LoVo (cell line): ENCODE measurements around the gene R3HDM2.
"Not testable (repeated sequence)": the region's sequence is repeated elsewhere in the genome, so short reads cannot be mapped to it uniquely, and the experiment has no call there.

ENCODE experiments used
- DNase-seq: peaks from one replicate; pipeline ENCODE4 v3.0.0-alpha.2; 2016; ENCODE audit warnings: low spot score

The R3HDM2 gene

GRCh38 chr12:57426948-57427347, 3.9 kb downstream of the R3HDM2 start:
- DNase-seq: not testable (repeated sequence)

DNA sequence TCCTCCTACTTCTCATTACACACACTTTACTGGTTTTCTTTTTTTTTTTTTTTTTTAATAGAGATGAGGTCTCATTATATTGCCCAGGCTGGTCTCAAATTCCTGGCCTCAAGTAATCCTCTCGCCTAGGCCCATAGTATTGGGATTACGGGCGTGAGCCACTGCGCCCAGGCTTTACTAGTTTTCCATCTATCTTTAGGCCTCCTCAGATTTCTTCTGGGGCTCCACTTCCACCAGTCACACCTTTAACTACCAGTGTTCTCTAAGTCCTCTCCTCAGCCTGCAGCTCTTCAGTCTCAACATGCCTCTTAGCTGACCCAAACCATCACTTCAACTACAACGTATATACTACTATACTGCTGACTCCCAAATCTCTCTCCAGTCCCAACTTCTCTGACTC, 10.4 kb downstream of the R3HDM2 start:
- no peak for DNase-seq

DNA sequence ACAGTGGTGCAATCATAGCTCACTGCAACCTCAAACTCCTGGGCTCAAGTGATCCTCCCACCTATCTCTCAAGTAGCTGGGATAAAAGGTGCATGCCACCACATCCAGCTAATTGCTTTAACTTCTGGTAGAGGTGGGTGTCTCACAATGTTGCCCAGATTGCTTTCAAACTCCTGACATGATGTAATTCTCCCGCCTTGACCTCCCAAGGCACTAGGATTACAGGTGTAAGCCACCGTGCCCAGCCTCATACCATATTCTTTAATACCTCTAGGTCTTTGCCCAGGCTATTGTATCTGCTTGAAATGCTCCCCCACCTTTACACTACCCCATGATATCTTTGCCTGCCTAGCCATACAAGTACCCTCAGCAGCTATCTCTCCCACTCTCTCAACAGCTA, 11.3 kb downstream of the R3HDM2 start:
- DNase-seq: no peak

DNA sequence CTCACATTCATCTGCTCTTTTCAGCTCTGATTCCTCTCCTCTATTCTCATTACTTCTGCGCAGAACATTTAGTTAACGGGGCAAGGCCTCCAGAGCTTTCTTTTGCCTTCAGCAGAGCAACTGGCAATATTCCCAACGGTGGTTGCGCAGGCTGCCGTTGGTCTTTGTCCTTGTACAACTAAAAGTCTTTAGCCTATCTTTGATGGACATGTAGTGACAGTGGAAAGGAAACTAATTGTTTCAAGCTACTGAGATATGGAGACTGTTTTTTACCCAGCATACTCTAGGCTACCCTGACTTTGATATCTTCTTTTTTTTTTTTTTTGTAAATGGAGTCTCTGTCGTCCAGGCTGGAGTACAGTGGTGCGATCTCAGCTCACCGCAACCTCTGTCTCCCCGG, 12.6 kb downstream of the R3HDM2 start:
- DNase-seq: no peak

DNA sequence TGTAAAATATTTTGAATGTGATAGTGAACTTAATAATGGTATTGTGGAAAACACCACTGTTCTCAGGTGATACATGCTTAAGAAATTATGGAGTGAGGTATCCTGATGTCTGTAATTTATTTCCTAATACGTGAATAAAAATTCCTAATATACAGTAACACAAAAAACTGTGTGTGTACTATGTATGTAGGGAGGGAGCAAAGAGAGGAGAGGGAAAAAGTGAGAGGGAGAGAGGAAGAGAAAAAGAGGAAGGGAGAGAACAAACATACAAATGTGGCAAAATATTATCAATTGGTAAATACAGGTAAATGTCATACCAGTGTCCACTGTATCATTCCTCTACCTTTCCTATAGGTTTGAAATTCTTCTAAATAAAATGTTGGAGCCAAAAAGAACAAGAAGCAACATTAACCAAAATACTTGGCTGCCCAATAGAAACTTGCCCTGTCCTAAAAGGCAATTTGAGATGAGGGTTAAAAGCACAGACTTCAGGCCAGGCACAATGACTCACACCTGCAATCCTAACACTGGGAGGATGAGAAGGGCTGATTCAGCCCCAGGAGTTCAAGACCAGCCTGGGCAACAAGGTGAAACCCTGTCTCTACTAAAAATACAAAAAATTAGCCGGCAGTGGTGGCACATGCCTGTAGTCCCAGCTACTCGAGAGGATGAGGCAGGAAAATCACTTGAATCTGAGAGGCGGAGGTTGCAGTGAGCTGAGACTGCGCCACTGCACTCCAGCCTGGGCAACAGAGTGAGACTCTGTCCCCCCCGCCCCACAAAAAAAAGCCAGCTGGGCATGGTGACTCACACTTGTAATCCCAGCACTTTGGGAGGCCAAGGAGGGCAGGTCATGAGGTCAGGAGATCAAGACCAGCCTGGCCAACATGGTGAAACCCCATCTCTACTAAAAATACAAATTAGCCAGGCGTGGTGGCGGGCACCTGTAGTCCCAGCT, 14.5 kb downstream of the R3HDM2 start:
- DNase-seq: no peak

DNA sequence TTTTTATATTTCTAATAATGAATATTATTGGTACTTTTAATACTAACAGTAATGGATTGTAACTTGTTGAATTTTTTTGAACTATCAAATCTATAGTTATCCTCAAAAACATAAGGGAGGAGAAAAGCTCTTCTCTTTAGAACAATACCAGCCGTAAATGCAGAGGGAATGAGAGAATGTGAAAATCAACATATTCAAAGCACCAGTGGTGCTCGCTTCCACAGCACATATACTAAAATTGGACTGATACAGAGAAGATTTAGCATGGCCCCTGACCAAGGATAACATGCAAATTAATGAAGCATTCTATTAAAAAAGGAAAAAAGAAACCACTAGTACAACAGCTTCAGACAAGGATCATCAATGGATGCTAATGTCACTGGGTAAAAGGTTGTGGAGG, 15.8 kb downstream of the R3HDM2 start:
- no peak for DNase-seq

DNA sequence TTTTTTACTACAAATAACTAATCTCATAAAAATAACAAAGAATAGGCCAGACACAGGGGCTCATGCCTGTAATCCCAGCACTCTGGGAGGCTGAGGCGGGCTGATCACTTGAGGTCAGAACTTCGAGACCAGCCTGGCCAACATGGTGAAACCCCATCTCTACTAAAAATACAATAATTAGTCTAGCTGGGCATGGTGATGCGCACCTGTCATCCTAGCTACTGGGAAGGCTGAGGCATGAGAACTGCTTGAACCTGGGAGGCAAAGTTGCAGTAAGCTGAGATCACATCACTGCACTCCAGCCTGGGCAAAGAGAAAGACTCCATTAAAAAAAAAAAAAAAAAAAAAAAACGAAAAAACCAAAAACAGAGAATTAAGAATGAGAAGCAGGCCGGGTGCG, 16.7 kb downstream of the R3HDM2 start:
- DNase-seq: not testable (repeated sequence)

GRCh38 chr12:57410534-57410933, 20.3 kb downstream of the R3HDM2 start:
- DNase-seq: no peak

DNA sequence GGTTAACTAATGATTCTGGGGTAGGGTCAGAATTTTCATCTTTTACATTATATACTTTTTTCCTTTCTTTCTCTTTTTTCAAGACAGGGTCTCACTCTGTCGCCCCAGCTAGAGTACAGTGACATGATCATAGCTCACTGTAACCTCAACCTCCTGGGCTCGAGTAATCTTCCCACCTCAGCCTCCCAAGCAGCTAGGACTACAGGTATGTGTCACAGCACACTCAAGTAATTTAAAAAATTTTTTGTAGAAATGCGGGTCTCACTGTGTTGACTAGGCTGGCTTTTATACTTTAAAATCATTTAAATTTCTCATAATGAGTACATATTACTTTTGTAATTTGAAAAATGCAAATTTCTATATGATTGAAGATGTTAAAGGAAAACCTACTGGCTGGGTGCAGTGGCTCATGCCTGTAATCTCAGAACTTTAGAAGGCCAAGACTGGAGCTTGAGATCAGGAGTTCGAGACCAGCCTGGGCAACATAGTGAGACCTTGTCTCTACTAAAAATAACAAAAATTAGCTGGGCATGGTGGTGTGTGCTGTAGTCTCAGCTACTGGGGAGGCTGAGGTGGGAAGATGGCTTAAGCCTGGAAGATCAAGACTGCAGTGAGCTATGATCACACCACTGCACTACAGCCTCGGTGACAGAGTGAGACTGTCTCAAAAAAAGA, 25.7 kb downstream of the R3HDM2 start:
- DNase-seq: no peak

DNA sequence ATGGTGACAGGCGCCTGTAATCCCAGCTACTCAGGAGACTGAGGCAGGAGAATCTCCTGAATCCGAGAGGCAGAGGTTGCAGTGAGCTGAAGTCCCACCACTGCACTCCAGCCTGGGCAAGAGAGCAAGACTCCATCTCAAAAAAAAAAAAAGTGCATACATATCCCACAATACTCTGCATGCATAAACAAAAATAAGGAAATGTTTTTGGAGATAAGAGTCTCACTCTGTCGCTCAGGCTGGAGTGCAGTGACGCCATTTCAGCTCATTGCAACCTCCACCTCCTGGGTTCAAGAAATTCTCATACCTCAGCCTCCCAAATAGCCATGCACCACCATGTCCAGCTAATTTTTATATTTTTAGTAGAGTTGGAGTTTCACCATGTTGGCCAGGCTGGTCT, 28.7 kb downstream of the R3HDM2 start:
- not testable (repeated sequence) for DNase-seq

DNA sequence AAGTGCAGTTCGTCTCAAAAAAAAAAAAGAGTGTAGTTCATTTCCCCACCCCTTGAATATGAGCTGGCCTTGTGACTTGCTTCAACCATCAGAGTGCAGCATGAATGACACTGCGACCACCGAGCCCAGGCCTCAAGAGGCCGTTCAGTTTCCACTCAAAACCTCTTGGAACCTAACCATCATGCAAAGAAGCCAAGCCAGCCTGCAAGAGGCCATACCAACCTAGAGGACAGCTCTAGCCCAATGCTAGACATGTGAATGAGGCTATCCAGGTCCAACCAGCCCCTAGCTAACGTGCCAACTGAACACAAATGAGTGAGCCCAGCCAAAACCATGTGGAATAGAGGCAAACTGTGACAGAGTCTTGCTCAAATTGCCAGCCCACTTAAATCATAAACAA, 29.7 kb downstream of the R3HDM2 start:
- no peak for DNase-seq

- DNase-seq: not testable (repeated sequence)
Measured at GRCh38 chr12:57399718-57400463, 31.0 kb downstream of the R3HDM2 start.

DNA sequence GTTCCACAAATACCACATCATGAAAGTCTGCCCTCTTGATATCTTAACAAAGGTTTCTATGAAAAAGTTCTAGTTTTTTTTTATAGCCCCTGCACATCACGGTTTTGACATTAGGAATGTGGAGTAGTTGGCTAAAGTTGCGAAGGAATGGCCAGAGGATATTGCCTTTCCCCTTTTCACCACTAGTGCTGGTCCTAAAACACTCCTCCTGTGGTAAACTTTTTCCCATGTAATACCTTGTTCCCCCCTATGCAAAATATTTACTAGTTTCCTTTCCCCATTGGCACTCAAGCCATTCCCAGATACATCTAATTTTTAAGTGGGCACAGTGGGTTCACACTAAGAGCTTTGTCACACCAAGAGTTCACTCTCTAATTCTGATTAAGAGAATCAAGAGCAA, 33.4 kb downstream of the R3HDM2 start:
- no peak for DNase-seq

- no peak for DNase-seq
Measured at GRCh38 chr12:57395121-57395520, 35.7 kb downstream of the R3HDM2 start.

DNA sequence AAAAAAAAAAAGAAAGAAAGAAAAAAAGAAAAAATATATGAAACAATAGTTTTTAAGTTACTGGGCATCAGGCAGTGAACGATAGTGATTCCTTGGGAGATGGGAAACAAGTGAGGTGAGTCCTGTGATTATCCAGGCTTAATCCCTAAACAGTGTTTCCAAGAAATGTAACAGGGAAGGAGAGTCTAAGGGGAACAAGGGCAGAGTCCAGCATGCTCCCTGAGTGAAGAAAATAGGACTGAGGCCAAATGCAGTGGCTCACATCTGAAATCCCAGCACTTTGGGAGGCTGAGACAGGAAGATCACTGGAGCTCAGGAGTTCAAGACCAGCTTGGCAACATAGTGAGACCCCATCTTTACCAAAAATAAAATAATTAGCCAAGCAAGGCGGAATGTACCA, 40.7 kb downstream of the R3HDM2 start:
- no peak for DNase-seq

DNA sequence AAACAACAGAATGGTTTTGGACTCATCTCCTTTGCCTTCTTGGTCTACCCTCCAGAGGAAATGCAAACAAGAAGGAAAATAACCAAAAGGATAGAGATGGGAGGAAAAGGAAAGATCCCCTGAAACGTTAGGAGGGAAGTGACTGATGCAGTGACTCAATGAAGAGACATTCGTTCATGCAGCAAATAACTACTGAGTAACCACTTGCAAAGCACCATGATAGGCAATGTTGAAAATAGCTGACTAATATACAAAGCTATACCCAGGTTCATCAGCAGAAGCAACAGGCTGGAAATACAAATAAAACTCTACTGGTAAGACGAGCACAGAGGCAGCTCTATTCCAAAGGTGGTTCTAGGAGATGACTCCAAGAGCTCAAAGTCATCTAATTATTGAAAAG, 41.8 kb downstream of the R3HDM2 start:
- DNase-seq: no peak

DNA sequence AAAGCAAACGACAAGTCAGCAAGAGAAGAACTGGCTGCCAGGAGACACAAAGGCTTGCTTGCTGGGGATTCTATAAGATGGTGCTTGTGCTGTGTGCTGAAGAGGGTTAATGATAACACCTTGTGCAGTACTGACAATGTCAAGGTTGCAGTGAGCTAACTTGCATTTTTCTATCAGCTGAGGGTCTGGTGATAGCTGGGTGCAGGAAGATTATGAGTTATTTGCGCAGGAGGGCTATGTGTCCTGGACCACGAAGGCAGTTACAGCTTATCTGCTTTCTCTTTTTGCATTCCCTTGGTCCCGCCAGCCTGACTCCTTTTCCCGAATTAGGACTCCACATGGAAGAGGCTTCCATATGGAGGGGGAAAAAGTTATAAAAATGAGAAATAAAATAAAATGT, 42.4 kb downstream of the R3HDM2 start:
- DNase-seq: no peak

DNA sequence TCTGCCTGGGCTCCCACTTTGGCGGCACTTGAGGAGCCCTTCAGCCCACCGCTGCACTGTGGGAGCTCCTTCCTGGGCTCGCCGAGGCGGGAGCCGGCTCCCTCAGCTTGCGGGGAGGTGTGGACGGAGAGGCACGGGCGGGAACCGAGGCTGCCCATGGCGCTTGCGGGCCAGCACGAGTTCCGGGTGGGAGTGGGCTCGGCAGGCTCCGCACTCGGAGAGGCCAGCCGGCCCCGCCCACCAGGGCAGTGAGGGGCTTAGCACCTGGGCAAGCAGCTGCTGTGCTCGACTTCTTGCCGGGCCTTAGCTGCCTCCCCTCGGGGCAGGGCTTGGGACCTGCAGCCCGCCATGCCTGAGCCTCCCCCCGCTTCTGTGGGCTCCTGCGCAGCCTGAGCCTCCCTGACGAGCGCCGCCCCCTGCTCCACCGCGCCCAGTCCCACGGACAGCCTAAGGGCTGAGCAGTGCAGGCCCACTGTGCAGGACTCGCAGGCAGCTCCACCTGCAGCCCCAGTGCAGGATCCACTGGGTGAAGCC, 44.6 kb downstream of the R3HDM2 start:
- no peak for DNase-seq

- DNase-seq: no peak
Measured at GRCh38 chr12:57385586-57385985, 45.3 kb downstream of the R3HDM2 start.

DNA sequence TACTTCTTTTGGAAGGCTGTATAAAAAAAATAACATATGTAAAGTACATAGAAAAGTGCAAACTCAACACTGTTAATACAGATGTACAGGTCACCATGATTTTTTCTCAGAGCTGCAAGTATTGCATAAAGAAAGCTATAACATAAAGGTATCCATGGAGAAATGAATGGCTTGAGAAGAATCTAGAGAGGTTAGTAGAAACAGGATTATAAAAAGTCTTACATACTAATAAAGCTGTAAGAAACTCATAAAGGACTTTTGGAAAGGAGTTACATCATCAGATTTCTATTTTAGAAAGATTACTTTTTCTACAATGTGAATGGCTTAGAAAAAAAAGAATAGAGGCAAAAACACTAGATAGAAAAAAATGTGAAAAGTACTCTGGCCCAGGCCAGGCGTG, 46.4 kb downstream of the R3HDM2 start:
- no peak for DNase-seq

GRCh38 chr12:57381693-57382220, 49.1 kb downstream of the R3HDM2 start:
- DNase-seq: no peak

GRCh38 chr12:57380300-57380699, 50.5 kb downstream of the R3HDM2 start:
- DNase-seq: no peak
